WERI-Rb-1 (cell line): ENCODE data around the gene MMD.
"Not testable (repeated sequence)": the region's sequence is repeated elsewhere in the genome, so short reads cannot be mapped to it uniquely, and the experiment has no call there.

Source experiments
- DNase-seq: peaks from one replicate; pipeline ENCODE4 v3.0.0-alpha.2; 2020
- H3K27ac ChIP-seq: fragments of 250-450 bp; sonication (Bioruptor Pico); 2 replicates; pipeline ENCODE4 v1.5.1; 2020; ENCODE audit warnings: mild to moderate bottlenecking, moderate library complexity
- H3K27me3 ChIP-seq: fragments of 250-450 bp; sonication (Bioruptor Pico); 2 replicates; pipeline ENCODE4 v1.5.1; 2021; ENCODE audit warnings: mild to moderate bottlenecking, low read depth, moderate library complexity; ENCODE audit not compliant: insufficient read depth, severe bottlenecking
- H3K36me3 ChIP-seq: fragments of 250-450 bp; sonication (Bioruptor Pico); 2 replicates; pipeline ENCODE4 v1.5.1; 2020; ENCODE audit warnings: mild to moderate bottlenecking, moderate library complexity
- H3K4me3 ChIP-seq: 2 replicates; pipeline ENCODE4 v1.5.1; 2011; ENCODE audit warnings: low read depth, mild to moderate bottlenecking, control low read depth, low read length
- H3K9me3 ChIP-seq: fragments of 250-450 bp; sonication (Bioruptor Pico); 2 replicates; pipeline ENCODE4 v1.5.1; 2021; ENCODE audit warnings: mild to moderate bottlenecking, moderate library complexity; ENCODE audit not compliant: severe bottlenecking
- CTCF ChIP-seq: IDR thresholded peaks from 2 replicates; pipeline ENCODE4 v1.5.1; 2011; ENCODE audit warnings: low read depth, mild to moderate bottlenecking, control low read depth, inconsistent platforms, low read length

Gene MMD

GRCh38 chr17:55394357-55395021 is 27.1 kb downstream of the MMD start:
- H3K4me3 ChIP-seq = no peak overlapping the region
- no peaks in the 10 kb centered on the region for H3K27me3 ChIP-seq
- H3K36me3 ChIP-seq = peaks cover 6% of the 10 kb centered on the region
- no peak for DNase-seq
- H3K9me3 ChIP-seq = no peaks in the 10 kb centered on the region
- no peak overlapping the region for H3K27ac ChIP-seq
- TF ChIP-seq CTCF = no peak

- Histone ChIP-seq H3K27ac (no peak overlapping the region), H3K9me3 (no peaks in the 10 kb centered on the region), H3K36me3 (peaks cover 5% of the 10 kb centered on the region), H3K4me3 (no peak overlapping the region), H3K27me3 (no peaks in the 10 kb centered on the region)
- DNase-seq = no peak
- TF ChIP-seq CTCF = no peak
Observed at GRCh38 chr17:55391764-55392467, 29.7 kb downstream of the MMD start.

GRCh38 chr17:55391244-55391757 is 30.3 kb downstream of the MMD start:
- no peak for TF ChIP-seq CTCF
- no peak overlapping the region for H3K27ac ChIP-seq
- DNase-seq = no peak
- no peaks in the 10 kb centered on the region for H3K9me3 ChIP-seq
- H3K27me3 ChIP-seq = no peaks in the 10 kb centered on the region
- no peak overlapping the region for H3K4me3 ChIP-seq
- H3K36me3 ChIP-seq = peaks cover 5% of the 10 kb centered on the region; the same call in 1 of the 2 replicates

- Histone ChIP-seq H3K36me3 (peaks cover 5% of the 10 kb centered on the region; the same call in 1 of the 2 replicates), H3K4me3 (no peak overlapping the region), H3K27me3 (no peaks in the 10 kb centered on the region), H3K27ac (no peak overlapping the region), H3K9me3 (no peaks in the 10 kb centered on the region)
- no peak for DNase-seq
- no peak for TF ChIP-seq CTCF
Observed at GRCh38 chr17:55390364-55390977, 31.2 kb downstream of the MMD start.

- not testable (repeated sequence) for H3K9me3 ChIP-seq, H3K36me3 ChIP-seq, H3K27me3 ChIP-seq, H3K27ac ChIP-seq, DNase-seq, H3K4me3 ChIP-seq
Observed at GRCh38 chr17:55389715-55390114, 31.9 kb downstream of the MMD start.

GRCh38 chr17:55388842-55389241 is 32.8 kb downstream of the MMD start:
- TF ChIP-seq CTCF = no peak
- Histone ChIP-seq H3K36me3 (peaks cover 1% of the 10 kb centered on the region; the same call in 1 of the 2 replicates), H3K27me3 (no peaks in the 10 kb centered on the region), H3K9me3 (no peaks in the 10 kb centered on the region), H3K4me3 (no peak overlapping the region), H3K27ac (no peak overlapping the region)
- no peak for DNase-seq
